Right lobe of liver (tissue), 6 donors: ENCODE results near the gene PDCD1. TPM values are rescaled to one million over a fixed set of nuclear protein-coding genes. Genes with fewer than 3 reads are reported as not detected.

Source experiments
- ATAC-seq, 4 donors: fragments of 200-7000 bp; cut with Tn5 transposase; one replicate each; pipeline ENCODE4 v1.9.1; 2020; ENCODE audit warnings: mild to moderate bottlenecking in 4 of 4, moderate library complexity in 4 of 4
- DNase-seq, 3 donors: peaks; one replicate each; pipeline ENCODE4 v3.0.0-alpha.2; 2020
- H3K27ac ChIP-seq, 3 donors: fragments of 200-600 bp; one replicate each; pipeline ENCODE4 v1.8.0; 2022
- H3K27me3 ChIP-seq, 2 donors: fragments of 200-600 bp; one replicate each; pipeline ENCODE4 v1.8.0; 2022
- H3K36me3 ChIP-seq, 4 donors: fragments of 200-600 bp; sonication (generic) in 1 of 4; one replicate each; pipeline versions ENCODE4 v1.5.1 to v1.8.0; 2017 to 2022; ENCODE audit warnings: control low read depth in 1 of 4
- H3K4me1 ChIP-seq, 4 donors: fragments of 200-600 bp; sonication (generic) in 1 of 4; one replicate each; pipeline versions ENCODE4 v1.5.1 to v1.8.0; 2017 to 2022; ENCODE audit warnings: control low read depth in 1 of 4
- H3K4me3 ChIP-seq, 3 donors: fragments of 200-600 bp; one replicate each; pipeline ENCODE4 v1.8.0; 2022
- H3K9me3 ChIP-seq, 4 donors: fragments of 200-600 bp; sonication (generic) in 1 of 4; one replicate each; pipeline versions ENCODE4 v1.5.1 to v1.8.0; 2017 to 2022; ENCODE audit warnings: control low read depth in 1 of 4
- POLR2A ChIP-seq: fragments of 450-650 bp; IDR thresholded peaks from one replicate; pipeline ENCODE4 v1.6.1; 2017; ENCODE audit warnings: antibody characterized with exemption, mild to moderate bottlenecking
- WGBS: methylation state at CpG from one replicate; pipeline ENCODE4 v1.1.6; 2018; ENCODE audit warnings: low coverage, low lambda C conversion rate; ENCODE audit not compliant: insufficient coverage; ENCODE audit errors: missing lambda C conversion rate; 5-methylcytosine and 5-hydroxymethylcytosine counted together
- intact Hi-C, 2 donors: fragments of 100-400 bp; cut with DNase I; formaldehyde crosslinking; loops; one replicate each; pipeline versions ENCODE4 v1.11.2 to v1.14.1; 2022
- total RNA-seq, 6 experiments: library from RNA; depleted of rRNA in 2 of 6; stranded (reverse); fragments of >200 nt in 2 of 6; fragmentation: NEBNext Ultra II Directional in 3 of 6; extraction: Animal tissue kit (Norgen Biotek cat#: 25700) in 3 of 6; gene quantifications; one replicate each; pipeline versions ENCODE4 v1.1.0 to v1.2.4, GENCODE V29; 2016 to 2023
- TF ChIP-seq, protein P1 (sequence below), 4 donors: fragments of 200-600 bp in 3 of 4; fragments of 450-650 bp in 1 of 4; IDR thresholded peaks; one replicate each; pipeline versions ENCODE4 v1.5.1 to v1.8.0; 2016 to 2022; ENCODE audit warnings: antibody characterized with exemption in 4 of 4, mild to moderate bottlenecking in 2 of 4
- donor health status: DM: no; HTN: yes; CAD: no.
- donor health status: DM: no; HTN: no; CAD: no.
- donor health status: DM: no; HTN: no; CAD: no.
- donor health status: DM: no; HTN: yes; CAD: no.
- donor health status: DM: no; HTN: yes; CAD: no.

The PDCD1 gene
- total RNA-seq, 6 experiments from 2014 or later: 0.19 to 0.61 (median 0.20) TPM; not detected in 3

DNA sequence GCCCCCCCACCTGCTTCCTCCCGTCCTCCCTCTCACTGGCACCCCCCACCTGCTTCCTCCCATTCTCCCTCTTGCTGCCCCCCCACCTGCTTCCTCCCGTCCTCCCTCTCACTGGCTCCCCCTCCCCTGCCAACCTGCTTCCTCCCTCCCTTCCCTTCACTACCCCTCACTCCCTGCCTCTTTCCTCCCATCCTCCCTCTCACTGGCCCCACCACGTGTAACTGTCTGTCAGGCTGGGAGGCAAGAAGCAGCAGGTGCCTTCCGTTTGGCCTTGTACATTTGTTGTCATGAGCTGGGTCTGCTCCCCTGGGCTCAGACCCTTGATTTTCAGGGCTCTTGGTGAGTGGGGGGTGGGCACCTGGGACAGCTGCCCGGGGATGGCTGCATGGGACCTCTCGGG, 29.9 kb upstream of the PDCD1 start:
- WGBS: 82% methylated on average over 5 of the region's 6 CpGs
- H3K27ac ChIP-seq: no peak overlapping the region
- no peaks in the 10 kb centered on the region for H3K9me3 ChIP-seq
- peaks cover 0 to 24% (median 5%) of the 10 kb centered on the region in 4 donors for H3K4me1 ChIP-seq
- intact Hi-C loops: no loop called here
- no peaks in the 10 kb centered on the region for H3K36me3 ChIP-seq
- no peak for TF ChIP-seq POLR2A
- TF ChIP-seq, protein P1, sequence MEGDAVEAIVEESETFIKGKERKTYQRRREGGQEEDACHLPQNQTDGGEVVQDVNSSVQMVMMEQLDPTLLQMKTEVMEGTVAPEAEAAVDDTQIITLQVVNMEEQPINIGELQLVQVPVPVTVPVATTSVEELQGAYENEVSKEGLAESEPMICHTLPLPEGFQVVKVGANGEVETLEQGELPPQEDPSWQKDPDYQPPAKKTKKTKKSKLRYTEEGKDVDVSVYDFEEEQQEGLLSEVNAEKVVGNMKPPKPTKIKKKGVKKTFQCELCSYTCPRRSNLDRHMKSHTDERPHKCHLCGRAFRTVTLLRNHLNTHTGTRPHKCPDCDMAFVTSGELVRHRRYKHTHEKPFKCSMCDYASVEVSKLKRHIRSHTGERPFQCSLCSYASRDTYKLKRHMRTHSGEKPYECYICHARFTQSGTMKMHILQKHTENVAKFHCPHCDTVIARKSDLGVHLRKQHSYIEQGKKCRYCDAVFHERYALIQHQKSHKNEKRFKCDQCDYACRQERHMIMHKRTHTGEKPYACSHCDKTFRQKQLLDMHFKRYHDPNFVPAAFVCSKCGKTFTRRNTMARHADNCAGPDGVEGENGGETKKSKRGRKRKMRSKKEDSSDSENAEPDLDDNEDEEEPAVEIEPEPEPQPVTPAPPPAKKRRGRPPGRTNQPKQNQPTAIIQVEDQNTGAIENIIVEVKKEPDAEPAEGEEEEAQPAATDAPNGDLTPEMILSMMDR (IDR thresholded peaks at IDR 0.05): no peak
- H3K27me3 ChIP-seq: no peaks in the 10 kb centered on the region
- ATAC-seq (no peak), DNase-seq (peak in 1 of 3 donors; percentile 33)
- no peak overlapping the region for H3K4me3 ChIP-seq

- WGBS: 86% methylated on average over 7 of the region's 24 CpGs
- TF ChIP-seq, protein P1 (IDR thresholded peaks at IDR 0.05): no peak
- Histone ChIP-seq H3K9me3 (no peaks in the 10 kb centered on the region), H3K36me3 (no peaks in the 10 kb centered on the region), H3K4me1 (peaks cover 0 to 29% (median 5%) of the 10 kb centered on the region in 4 donors), H3K27me3 (no peaks in the 10 kb centered on the region), H3K4me3 (no peak overlapping the region), H3K27ac (no peak overlapping the region)
- DNase-seq: peak in 1 of 3 donors; percentile 24
- ATAC-seq: no peak
- intact Hi-C loops: no loop called here
Measured at GRCh38 chr2:241887806-241888522, 29.3 kb upstream of the PDCD1 start.

GRCh38 chr2:241886840-241887447, 28.2 kb upstream of the PDCD1 start:
- intact Hi-C loops: no loop called here
- no peak overlapping the region for H3K27ac ChIP-seq
- H3K4me3 ChIP-seq: no peak overlapping the region
- H3K27me3 ChIP-seq: no peaks in the 10 kb centered on the region
- WGBS: 98% methylated on average over 9 of the region's 19 CpGs
- DNase-seq (no peak), ATAC-seq (no peak)
- TF ChIP-seq POLR2A: no peak
- TF ChIP-seq, protein P1 (IDR thresholded peaks at IDR 0.05): no peak
- peaks cover 0 to 21% (median 4%) of the 10 kb centered on the region in 4 donors for H3K4me1 ChIP-seq
- no peaks in the 10 kb centered on the region for H3K9me3 ChIP-seq
- no peaks in the 10 kb centered on the region for H3K36me3 ChIP-seq

- Histone ChIP-seq H3K27ac (no peak overlapping the region), H3K36me3 (no peaks in the 10 kb centered on the region), H3K9me3 (no peaks in the 10 kb centered on the region), H3K27me3 (no peaks in the 10 kb centered on the region), H3K4me1 (peaks cover 0 to 14% (median 3%) of the 10 kb centered on the region in 4 donors), H3K4me3 (no peak overlapping the region)
- no peak for TF ChIP-seq POLR2A
- TF ChIP-seq, protein P1 (IDR thresholded peaks at IDR 0.05): no peak
- WGBS: 45% methylated on average over 11 of the region's 15 CpGs
- DNase-seq (no peak), ATAC-seq (no peak)
- intact Hi-C loops: no loop called here
Measured at GRCh38 chr2:241885946-241886643, 27.4 kb upstream of the PDCD1 start.
